Measurements from ENCODE around the gene IRX2.

IRX2 gene

GRCh38 chr5:2697446-2698200 lies 53.9 kb downstream of the IRX2 start:
- DNase-seq (ENCODE audit: low read depth in 1 of 2, low spot score in 1 of 2), result no peak

- DNase-seq (ENCODE audit: low read depth in 1 of 2, low spot score in 1 of 2), result no peak
These were observed 54.4 kb downstream of the IRX2 start for GRCh38 chr5:2697041-2697440.
